CD14-positive monocyte (primary cell): Measurements from ENCODE around the gene GPR3. TPM values are rescaled to one million over a fixed set of nuclear protein-coding genes. Genes with fewer than 3 reads are reported as not detected.
A peak's percentile ranks its signal among the peaks of the same experiment; 100 is the strongest.

ENCODE experiments used
- DNase-seq, 3 donors: peaks; one replicate each; pipeline ENCODE4 v3.0.0-alpha.2; 2011 to 2022
- H2AFZ ChIP-seq: 2 replicates; pipeline ENCODE4 v1.6.0; 2012; ENCODE audit warnings: mild to moderate bottlenecking, low read depth, low read length, inconsistent platforms; ENCODE audit not compliant: insufficient read depth, poor library complexity, severe bottlenecking
- H3K27ac ChIP-seq, 2 donors: 1 replicate in 1 of 2; 2 replicates in 1 of 2; pipeline ENCODE4 v1.5.1; 2012 to 2013; ENCODE audit warnings: low read length in 2 of 2, control low read depth in 1 of 2, inconsistent platforms in 1 of 2, low read depth in 1 of 2, mild to moderate bottlenecking in 1 of 2
- H3K27me3 ChIP-seq, 2 donors: one replicate each; pipeline versions ENCODE4 v1.6.0 to v1.6.1; 2011 to 2013; ENCODE audit warnings: low read length in 2 of 2; ENCODE audit not compliant: control insufficient read depth in 2 of 2, insufficient read depth in 2 of 2
- H3K36me3 ChIP-seq, 2 donors: replicated peaks in 1 of 2; 1 replicate in 1 of 2; 2 replicates in 1 of 2; pipeline versions ENCODE4 v1.5.1 to v1.6.1; 2012 to 2013; ENCODE audit warnings: low read length in 2 of 2, control low read depth in 1 of 2, inconsistent platforms in 1 of 2, mild to moderate bottlenecking in 1 of 2; ENCODE audit not compliant: insufficient read depth in 2 of 2, control insufficient read depth in 1 of 2
- H3K4me1 ChIP-seq, 2 donors: 1 replicate in 1 of 2; 2 replicates in 1 of 2; pipeline versions ENCODE4 v1.5.1 to v1.6.1; 2012 to 2013; ENCODE audit warnings: low read length in 2 of 2, control low read depth in 1 of 2, inconsistent platforms in 1 of 2, mild to moderate bottlenecking in 1 of 2, moderate library complexity in 1 of 2; ENCODE audit not compliant: insufficient read depth in 2 of 2, control insufficient read depth in 1 of 2
- H3K4me2 ChIP-seq: replicated peaks from 2 replicates; pipeline ENCODE3; 2012; ENCODE audit warnings: low read length, moderate library complexity, mild to moderate bottlenecking; ENCODE audit not compliant: poor library complexity, severe bottlenecking; ENCODE audit errors: extremely low read depth
- H3K4me3 ChIP-seq, 3 experiments: fragments of 200-600 bp in 1 of 3; sonication (generic) in 1 of 3; replicated peaks in 1 of 3; 1 replicate in 2 of 3; 2 replicates in 1 of 3; pipeline ENCODE4 v1.5.1; 2011 to 2013; ENCODE audit warnings: low read length in 3 of 3, mild to moderate bottlenecking in 3 of 3, control low read depth in 2 of 3, low read depth in 2 of 3, inconsistent platforms in 1 of 3, moderate library complexity in 1 of 3
- H3K79me2 ChIP-seq: 2 replicates; pipeline ENCODE4 v1.6.0; 2012; ENCODE audit warnings: mild to moderate bottlenecking, control low read depth, inconsistent platforms, low read length, moderate library complexity; ENCODE audit not compliant: insufficient read depth
- H3K9ac ChIP-seq: 2 replicates; pipeline ENCODE4 v1.6.0; 2017; ENCODE audit warnings: low read length, mild to moderate bottlenecking; ENCODE audit not compliant: insufficient read depth, poor library complexity, severe bottlenecking
- H3K9me3 ChIP-seq, 2 donors: replicated peaks in 1 of 2; 1 replicate in 1 of 2; 2 replicates in 1 of 2; pipeline versions ENCODE4 v1.5.1 to v1.6.1; 2012 to 2013; ENCODE audit warnings: low read length in 2 of 2, control low read depth in 1 of 2; ENCODE audit not compliant: control insufficient read depth in 1 of 2, insufficient read depth in 1 of 2
- H4K20me1 ChIP-seq: 2 replicates; pipeline ENCODE4 v1.6.0; 2012; ENCODE audit warnings: mild to moderate bottlenecking, low read length, control low read depth, moderate library complexity; ENCODE audit not compliant: insufficient read depth
- H3K27ac Mint-ChIP-seq, 7 donors: one replicate each; pipeline ENCODE4 v1.8.0; 2020; ENCODE audit warnings: mild to moderate bottlenecking in 7 of 7, mixed read lengths in 7 of 7, moderate library complexity in 6 of 7, inconsistent platforms in 2 of 7
- H3K27me3 Mint-ChIP-seq, 3 donors: one replicate each; pipeline ENCODE4 v1.8.0; 2021 to 2022; ENCODE audit warnings: low read depth in 3 of 3, mild to moderate bottlenecking in 3 of 3, mixed read lengths in 3 of 3, moderate library complexity in 3 of 3, inconsistent platforms in 1 of 3
- H3K36me3 Mint-ChIP-seq, 2 donors: one replicate each; pipeline ENCODE4 v1.8.0; 2020; ENCODE audit warnings: mixed read lengths in 2 of 2, inconsistent platforms in 1 of 2, mild to moderate bottlenecking in 1 of 2
- H3K4me1 Mint-ChIP-seq: one replicate; pipeline ENCODE4 v1.8.0; 2020; ENCODE audit warnings: mild to moderate bottlenecking, mixed read lengths
- H3K4me3 Mint-ChIP-seq, 2 donors: one replicate each; pipeline ENCODE4 v1.8.0; 2020; ENCODE audit warnings: mild to moderate bottlenecking in 2 of 2, mixed read lengths in 2 of 2, moderate library complexity in 1 of 2
- H3K9me3 Mint-ChIP-seq, 7 donors: one replicate each; pipeline ENCODE4 v1.8.0; 2020 to 2022; ENCODE audit warnings: mixed read lengths in 7 of 7, mild to moderate bottlenecking in 6 of 7, moderate library complexity in 6 of 7, inconsistent platforms in 2 of 7
- CTCF ChIP-seq: fragments of 200-600 bp; IDR thresholded peaks from one replicate; pipeline ENCODE4 v1.8.0; 2022; ENCODE audit warnings: antibody characterized with exemption, mild to moderate bottlenecking
- WGBS: methylation state at CpG from one replicate; pipeline ENCODE4 v1.1.5; 2013; ENCODE audit warnings: missing lambda C conversion rate; ENCODE audit not compliant: insufficient coverage; 5-methylcytosine and 5-hydroxymethylcytosine counted together
- intact Hi-C, 2 donors: fragments of 100-400 bp; cut with micrococcal nuclease; formaldehyde crosslinking; loops; one replicate each; pipeline versions ENCODE4 v1.15.0 to v1.15.1; 2023
- polyA plus RNA-seq, 3 donors: library from polyadenylated mRNA; depleted of rRNA in 1 of 3; unstranded in 2 of 3; stranded (reverse) in 1 of 3; fragments of 300-500 nt in 2 of 3; fragments of >200 nt in 1 of 3; fragmentation: Illumina TruSeq in 2 of 3; gene quantifications; 1 replicate in 2 of 3; 2 replicates in 1 of 3; pipeline ENCODE4 v1.2.3, GENCODE V29; 2012 to 2021

The GPR3 gene
- polyA plus RNA-seq, 3 donors, result 0.26 to 2.7 TPM; not detected in 1

DNA sequence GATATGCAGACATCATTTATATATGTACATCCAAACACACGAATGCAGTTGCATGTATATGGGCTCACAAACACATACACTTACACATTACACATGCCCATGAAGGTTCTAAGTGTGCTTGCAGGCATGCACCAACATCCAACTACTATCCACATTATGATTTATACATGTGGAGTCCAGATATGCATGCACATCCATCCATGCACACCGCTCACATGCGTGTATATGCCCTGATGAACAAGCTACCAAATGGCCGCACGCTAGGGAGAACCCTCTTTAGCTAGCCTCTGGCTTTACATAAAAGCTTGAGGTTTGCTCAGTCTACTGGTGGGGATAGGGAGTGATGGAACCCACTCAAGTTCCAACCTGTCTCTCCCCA is 8.5 kb downstream of the GPR3 start:
- intact Hi-C loops, result loop anchor here in 1 of 2 donors (5.0 to 10.0 kb wide), 2 partner anchors 201 to 264 kb away; partner anchors contain the start of gene AHDC1
- no peak for DNase-seq
- Histone ChIP-seq H3K27me3 (no peaks in the 10 kb centered on the region), H3K9ac (no peak overlapping the region), H3K36me3 (peaks cover 5% of the 10 kb centered on the region in 2 donors), H2AFZ (no peak overlapping the region), H3K79me2 (no peaks in the 10 kb centered on the region), H3K4me3 (no peak overlapping the region), H3K4me1 (peaks cover 26 to 32% of the 10 kb centered on the region in 2 donors), H3K27ac (no peak overlapping the region), H3K4me2 (no peak overlapping the region), H3K9me3 (no peaks in the 10 kb centered on the region), H4K20me1 (peaks cover 57% of the 10 kb centered on the region)
- Mint-ChIP-seq H3K4me3 (no peak overlapping the region), H3K27me3 (peaks cover 0 to 5% (median 3%) of the 10 kb centered on the region in 3 donors), H3K4me1 (peaks cover 35% of the 10 kb centered on the region), H3K27ac (no peak overlapping the region), H3K9me3 (no peaks in the 10 kb centered on the region), H3K36me3 (peaks cover 6 to 14% of the 10 kb centered on the region in 2 donors)
- no CpG with 5 or more reads among the region's 5 CpGs for WGBS
- TF ChIP-seq CTCF, result no peak

DNA sequence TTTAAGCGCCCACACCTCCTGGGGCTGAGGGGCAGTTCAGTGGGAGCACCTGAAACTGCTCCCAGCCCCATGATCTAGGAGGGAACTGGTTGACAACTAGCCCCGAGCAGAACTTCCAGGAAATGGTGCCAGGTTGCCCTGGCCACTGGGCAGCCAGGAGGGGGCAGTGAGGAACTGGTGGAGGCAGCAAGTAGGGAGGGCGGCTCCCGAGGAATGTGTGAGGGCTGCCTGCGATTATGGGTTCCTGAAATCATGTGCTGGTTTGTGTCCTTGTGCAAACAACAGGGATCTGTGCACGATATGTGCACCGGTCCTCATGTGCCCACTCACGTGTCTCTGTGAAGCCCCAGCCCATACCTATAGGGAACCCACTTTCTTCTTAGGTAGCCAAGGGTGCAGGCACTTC is 9.9 kb downstream of the GPR3 start:
- H3K27ac Mint-ChIP-seq, result peak overlapping the region in 3 of 7 donors; percentile 30 to 77 (median 69)
- DNase-seq, result peak; percentile 50 to 64 (median 56)
- H3K4me1 Mint-ChIP-seq, result peaks cover 38% of the 10 kb centered on the region
- Histone ChIP-seq H3K4me1 (peaks cover 26 to 32% of the 10 kb centered on the region in 2 donors), H4K20me1 (peaks cover 69% of the 10 kb centered on the region), H3K27me3 (no peaks in the 10 kb centered on the region), H3K27ac (peak overlapping the region in 1 of 2 donors; percentile 33), H3K9me3 (no peaks in the 10 kb centered on the region), H3K4me3 (no peak overlapping the region), H3K4me2 (peak overlapping the region; percentile 11), H3K9ac (no peak overlapping the region), H2AFZ (no peak overlapping the region), H3K36me3 (peaks cover 17 to 19% of the 10 kb centered on the region in 2 donors), H3K79me2 (no peaks in the 10 kb centered on the region)
- WGBS, result 19% methylated on average over 5 of the region's 8 CpGs
- peaks cover 0 to 5% (median 2%) of the 10 kb centered on the region in 3 donors for H3K27me3 Mint-ChIP-seq
- TF ChIP-seq CTCF, result peak; percentile 66
- intact Hi-C loops, result loop anchor here in 1 of 2 donors (5.0 to 10.0 kb wide), 2 partner anchors 200 to 262 kb away; partner anchors contain the start of gene AHDC1
- peaks cover 18 to 28% of the 10 kb centered on the region in 2 donors for H3K36me3 Mint-ChIP-seq
- no peaks in the 10 kb centered on the region for H3K9me3 Mint-ChIP-seq
- H3K4me3 Mint-ChIP-seq, result no peak overlapping the region
